ENCODE measurements around the gene RPS6KB2. TPM values are rescaled to one million over a fixed set of nuclear protein-coding genes. Genes with fewer than 3 reads are reported as not detected.
"Not testable (repeated sequence)": the region's sequence is repeated elsewhere in the genome, so short reads cannot be mapped to it uniquely, and the experiment has no call there.

The RPS6KB2 gene
- total and polyA plus RNA-seq, 9 of the 15 experiments (the other 6 are each of a cell fraction or from before 2014, with no cell fraction given) = 0.42 to 122 (median 82.6) TPM

DNA sequence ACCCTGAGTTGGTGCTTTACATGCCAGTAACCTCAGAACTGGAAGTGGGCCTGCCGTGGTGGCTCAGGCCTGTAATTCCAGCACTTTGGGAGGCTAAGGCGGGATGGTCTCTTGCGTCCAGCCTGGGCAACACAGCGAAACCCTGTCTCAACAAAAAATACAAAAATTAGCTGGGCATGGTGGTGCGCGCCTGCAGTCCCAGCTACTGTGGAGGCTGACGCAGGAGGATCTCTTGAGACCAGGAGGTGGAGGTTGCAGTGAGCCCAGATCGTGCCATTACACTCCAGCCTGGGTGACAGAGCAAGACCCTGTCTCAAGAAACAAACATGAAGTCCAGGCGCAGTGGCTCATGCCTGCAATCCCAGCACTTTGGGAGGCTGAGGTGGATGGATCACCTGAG, 25.2 kb upstream of the RPS6KB2 start:
- H3K9me3 ChIP-seq (replicated peaks; ENCODE audit: control insufficient read depth, insufficient read depth, low read depth, low read length); H3K27ac ChIP-seq (ENCODE audit: extremely low read depth, low read depth, low read length); DNase-seq (ENCODE audit: extremely low read depth in 1 of 4, low spot score in 3 of 4); CTCF ChIA-PET (ENCODE audit: low intra/inter-chr PET ratio); H3K27me3 ChIP-seq (ENCODE audit: control insufficient read depth in 2 of 2, insufficient read depth in 2 of 2, low read length in 2 of 2); ATAC-seq; FAIRE-seq; H3K4me3 ChIP-seq; H3K4me2 ChIP-seq (ENCODE audit: insufficient read depth, low read length); in situ Hi-C loops (cut with MboI); H3K9me1 ChIP-seq (ENCODE audit: control insufficient read depth, insufficient read depth, low read length); H4K20me1 ChIP-seq (replicated peaks; ENCODE audit: control insufficient read depth, insufficient read depth, low read length); BruUV-seq (replicated peaks): not testable (repeated sequence)
- 94% methylated on average over 9 of the region's 9 CpGs for WGBS (ENCODE audit: insufficient coverage, low coverage, missing lambda C conversion rate)
- Histone ChIP-seq H3K79me2 (ENCODE audit: control insufficient read depth, insufficient read depth, low read length) (peaks cover 23% of the 10 kb centered on the region), H3K36me3 (ENCODE audit: control insufficient read depth, insufficient read depth, low read length) (peaks cover 25% of the 10 kb centered on the region), H3K4me1 (replicated peaks in 1 of 2; ENCODE audit: control insufficient read depth in 2 of 2, insufficient read depth in 2 of 2, low read length in 2 of 2) (peaks cover 18 to 90% of the 10 kb centered on the region in 2 experiments), H3K9ac (ENCODE audit: insufficient read depth in 1 of 2, low read depth in 2 of 2, low read length in 2 of 2) (peak overlapping the region in 1 of 2 experiments; percentile 59; a peak in 1 of 4 replicates), H2AFZ (ENCODE audit: low read depth, low read length) (0 out of 2 replicates have a peak overlapping the region, but pooled peaks have one; percentile 35)
- POLR2A ChIA-PET = interaction anchor here (0.6 kb wide), 1 partner anchor 48 kb away, joined by 4 read pairs; no protein-coding TSS in a partner anchor
- TF ChIP-seq TGIF2 (CRISPR knock-in tag; IDR thresholded peaks at IDR 0.05) = peak; percentile 32; the same call in 1 of the 2 replicates
- intact Hi-C loops (cut with micrococcal nuclease) = loop anchor here (5.0 kb wide), 2 partner anchors 79 to 179 kb away; partner anchors contain the start of genes AIP and GSTP1

DNA sequence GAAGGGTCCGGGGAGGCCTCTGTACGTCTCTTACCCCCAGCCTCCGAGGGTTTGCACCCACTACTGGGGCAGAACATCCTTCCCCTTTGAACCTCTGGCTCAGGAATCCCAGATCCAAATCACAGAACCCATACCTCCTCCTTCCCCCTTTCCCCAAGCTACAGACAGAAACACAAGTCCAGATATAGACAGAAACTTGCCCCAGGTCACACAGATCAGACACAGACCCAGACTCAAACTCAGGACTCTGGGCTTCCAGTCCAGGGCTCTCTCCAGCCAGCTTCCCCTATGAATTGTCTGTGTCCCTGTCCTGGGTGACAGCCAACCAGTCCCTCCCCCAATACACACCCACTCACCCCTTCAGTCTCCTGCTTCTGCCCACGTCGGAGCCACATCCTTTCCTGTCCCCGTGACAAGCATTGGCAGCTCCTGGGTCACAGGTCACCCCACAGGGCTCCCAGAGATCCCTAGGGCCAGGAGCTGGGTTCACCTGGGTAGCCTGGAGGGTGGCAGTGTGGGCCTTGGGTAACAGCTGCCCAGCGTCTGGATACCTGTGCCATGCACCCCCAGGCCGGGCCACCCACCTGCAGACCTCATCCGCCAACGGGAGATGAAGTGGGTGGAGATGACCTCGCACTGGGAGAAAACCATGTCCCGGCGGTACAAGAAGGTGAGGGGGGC, 23.6 kb upstream of the RPS6KB2 start:
- CTCF ChIA-PET (ENCODE audit: low intra/inter-chr PET ratio) = no interaction called here
- no peak for ATAC-seq
- TF ChIP-seq ZNF263 (CRISPR knock-in tag; IDR thresholded peaks at IDR 0.05; ENCODE audit: borderline replicate concordance) = no peak
- TF ChIP-seq EGR1 (conservative IDR thresholded peaks at IDR 0.05) = peak; percentile 88
- TF ChIP-seq NFIC (IDR thresholded peaks at IDR 0.05) = peak; percentile 33; the same call in 1 of the 2 replicates
- no peak for TF ChIP-seq SNIP1 (IDR thresholded peaks at IDR 0.05; ENCODE audit: low read depth)
- TF ChIP-seq, protein P1, sequence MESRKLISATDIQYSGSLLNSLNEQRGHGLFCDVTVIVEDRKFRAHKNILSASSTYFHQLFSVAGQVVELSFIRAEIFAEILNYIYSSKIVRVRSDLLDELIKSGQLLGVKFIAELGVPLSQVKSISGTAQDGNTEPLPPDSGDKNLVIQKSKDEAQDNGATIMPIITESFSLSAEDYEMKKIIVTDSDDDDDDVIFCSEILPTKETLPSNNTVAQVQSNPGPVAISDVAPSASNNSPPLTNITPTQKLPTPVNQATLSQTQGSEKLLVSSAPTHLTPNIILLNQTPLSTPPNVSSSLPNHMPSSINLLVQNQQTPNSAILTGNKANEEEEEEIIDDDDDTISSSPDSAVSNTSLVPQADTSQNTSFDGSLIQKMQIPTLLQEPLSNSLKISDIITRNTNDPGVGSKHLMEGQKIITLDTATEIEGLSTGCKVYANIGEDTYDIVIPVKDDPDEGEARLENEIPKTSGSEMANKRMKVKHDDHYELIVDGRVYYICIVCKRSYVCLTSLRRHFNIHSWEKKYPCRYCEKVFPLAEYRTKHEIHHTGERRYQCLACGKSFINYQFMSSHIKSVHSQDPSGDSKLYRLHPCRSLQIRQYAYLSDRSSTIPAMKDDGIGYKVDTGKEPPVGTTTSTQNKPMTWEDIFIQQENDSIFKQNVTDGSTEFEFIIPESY (CRISPR knock-in tag; IDR thresholded peaks at IDR 0.05) = peak; percentile 30; the same call in 1 of the 2 replicates
- TF ChIP-seq GATAD2A (IDR thresholded peaks at IDR 0.05) = no peak
- no peak overlapping the region for H3K27ac ChIP-seq (ENCODE audit: extremely low read depth, low read depth, low read length)
- in situ Hi-C loops (cut with MboI) = no loop called here
- POLR2A ChIA-PET = interaction anchor here (0.6 to 1.2 kb wide), 4 partner anchors 8 to 97 kb away, joined by 3 to 4 read pairs (median 4); no protein-coding TSS in a partner anchor
- BruUV-seq (replicated peaks) = no TSS peak
- WGBS (ENCODE audit: insufficient coverage, low coverage, missing lambda C conversion rate) = 56% methylated on average over 7 of the region's 13 CpGs
- no peaks in the 10 kb centered on the region for H3K9me3 ChIP-seq (replicated peaks; ENCODE audit: control insufficient read depth, insufficient read depth, low read depth, low read length)
- no peaks in the 10 kb centered on the region for H3K27me3 ChIP-seq (ENCODE audit: control insufficient read depth in 2 of 2, insufficient read depth in 2 of 2, low read length in 2 of 2)
- no peak overlapping the region for H3K4me2 ChIP-seq (ENCODE audit: insufficient read depth, low read length)
- H3K4me3 ChIP-seq = no peak overlapping the region
- peak overlapping the region in 1 of 2 experiments; percentile 87; a peak in 2 of 4 replicates for H3K9ac ChIP-seq (ENCODE audit: insufficient read depth in 1 of 2, low read depth in 2 of 2, low read length in 2 of 2)
- FAIRE-seq = peak; percentile 56
- no peak overlapping the region; the same call in 1 of the 2 replicates for H2AFZ ChIP-seq (ENCODE audit: low read depth, low read length)
- H3K36me3 ChIP-seq (ENCODE audit: control insufficient read depth, insufficient read depth, low read length) = peaks cover 10% of the 10 kb centered on the region
- peaks cover 17% of the 10 kb centered on the region for H3K79me2 ChIP-seq (ENCODE audit: control insufficient read depth, insufficient read depth, low read length)
- no peaks in the 10 kb centered on the region for H4K20me1 ChIP-seq (replicated peaks; ENCODE audit: control insufficient read depth, insufficient read depth, low read length)
- H3K9me1 ChIP-seq (ENCODE audit: control insufficient read depth, insufficient read depth, low read length) = no peaks in the 10 kb centered on the region
- intact Hi-C loops (cut with micrococcal nuclease) = loop anchor here (5.0 kb wide), 2 partner anchors 78 to 178 kb away; partner anchors contain the start of genes AIP and GSTP1
- peak in 1 of 4 experiments; percentile 12 for DNase-seq (ENCODE audit: extremely low read depth in 1 of 4, low spot score in 3 of 4)
- H3K4me1 ChIP-seq (replicated peaks in 1 of 2; ENCODE audit: control insufficient read depth in 2 of 2, insufficient read depth in 2 of 2, low read length in 2 of 2) = peaks cover 18 to 85% of the 10 kb centered on the region in 2 experiments

All from K562 (cell line).